ENCODE results near the gene LAMA2.
A peak's percentile ranks its signal among the peaks of the same experiment; 100 is the strongest.

The LAMA2 gene

GRCh38 chr6:129233458-129234134, 350.7 kb downstream of the LAMA2 start:
- DNase-seq (ENCODE audit: low read depth) = no peak

- no peak for DNase-seq (ENCODE audit: low read depth)
Observed at GRCh38 chr6:129235167-129236000, 352.4 kb downstream of the LAMA2 start.

DNA sequence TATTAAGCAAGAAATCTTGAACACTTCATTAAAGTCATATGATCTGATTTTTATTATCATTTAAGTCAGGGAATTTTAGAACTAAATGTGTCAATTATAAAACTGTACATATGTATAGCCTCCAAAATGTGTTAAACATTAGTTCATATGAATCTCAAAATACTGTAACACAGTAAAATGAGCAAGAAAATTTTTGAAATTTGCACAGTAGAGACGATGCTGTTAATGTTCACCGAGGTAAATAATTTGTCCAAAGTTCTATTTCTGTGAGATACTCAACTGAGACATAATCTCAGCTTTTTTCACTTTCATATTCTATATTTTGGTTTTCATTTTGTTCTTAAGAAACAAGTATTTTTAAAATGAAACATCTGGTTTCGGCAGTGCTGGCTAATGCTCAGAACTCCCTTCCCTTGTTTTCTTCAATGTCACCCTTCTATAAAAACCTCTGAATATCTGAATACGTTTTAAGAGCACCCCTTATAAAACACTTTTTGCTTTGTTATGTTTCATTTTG, 353.1 kb downstream of the LAMA2 start:
- no peak for DNase-seq (ENCODE audit: low read depth)

GRCh38 chr6:129238991-129239390, 356.1 kb downstream of the LAMA2 start:
- DNase-seq (ENCODE audit: low read depth) = no peak

DNA sequence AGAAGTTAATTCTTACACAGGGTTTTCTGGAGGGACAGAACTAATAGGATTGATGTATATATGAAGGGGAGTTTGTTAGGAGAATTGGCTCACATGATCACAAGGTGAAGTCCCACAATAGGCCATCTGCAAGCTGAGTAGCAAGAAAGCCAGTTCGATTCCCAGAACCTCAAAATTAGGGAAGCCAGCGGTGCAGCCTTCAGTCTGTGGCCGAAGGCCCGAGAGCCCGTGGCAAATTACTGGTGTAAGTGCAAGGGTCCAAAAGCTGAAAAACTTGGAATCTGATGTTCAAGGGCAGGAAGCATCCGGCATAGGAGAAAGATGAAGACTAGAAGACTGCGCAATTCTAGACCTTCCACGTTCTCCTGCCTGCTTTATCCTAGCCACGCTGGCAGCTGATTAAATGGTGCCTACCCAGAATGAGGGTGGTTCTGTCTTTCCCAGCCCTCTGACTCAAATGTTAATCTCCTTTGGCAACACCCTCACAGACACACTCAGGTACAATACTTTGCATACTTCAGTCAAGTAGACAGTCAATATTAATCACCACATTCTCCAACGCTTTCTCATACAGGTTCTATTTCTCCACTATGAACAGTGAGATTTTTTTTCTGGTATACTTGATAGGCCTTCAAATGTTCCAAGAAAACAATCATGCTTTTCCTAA, 357.0 kb downstream of the LAMA2 start:
- no peak for DNase-seq (ENCODE audit: low read depth)

GRCh38 chr6:129240492-129240853, 357.5 kb downstream of the LAMA2 start:
- DNase-seq (ENCODE audit: low read depth) = no peak

DNA sequence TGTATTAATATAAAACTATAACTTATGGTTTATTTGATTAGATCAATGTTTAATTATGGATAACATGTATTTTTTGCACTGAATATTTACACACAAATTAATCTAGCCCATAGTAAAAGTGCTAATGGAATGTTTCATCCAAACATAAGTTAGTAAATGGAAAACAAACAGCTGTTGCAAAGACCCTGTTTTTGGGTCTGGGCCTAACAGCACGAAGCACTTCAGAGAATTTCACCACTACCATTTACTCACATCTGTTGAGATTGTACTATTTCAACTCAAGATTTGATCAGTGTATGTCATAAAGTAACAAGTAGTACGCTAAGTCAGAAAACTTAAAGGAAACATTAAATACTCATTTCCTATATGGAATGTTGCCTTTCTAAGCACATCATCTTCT, 359.6 kb downstream of the LAMA2 start:
- DNase-seq (ENCODE audit: low read depth) = no peak

DNA sequence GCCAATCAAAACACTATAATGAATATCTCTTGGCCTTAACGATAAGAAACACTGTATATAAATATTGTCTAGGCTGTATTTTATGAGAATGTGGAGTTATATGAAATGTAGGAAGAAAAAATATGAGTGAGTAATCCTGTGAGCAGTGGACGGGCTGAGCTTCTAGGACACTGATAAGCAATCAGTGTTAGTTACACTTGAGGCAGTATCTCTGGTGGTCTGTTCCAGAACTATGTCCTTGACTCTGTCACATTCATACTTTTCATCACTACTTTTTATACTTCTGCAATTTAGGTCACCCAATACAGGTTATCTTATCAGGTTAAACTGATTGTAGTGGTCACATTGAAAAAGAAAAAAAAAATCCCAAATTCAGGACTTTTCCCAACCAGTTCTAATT, 360.4 kb downstream of the LAMA2 start:
- no peak for DNase-seq (ENCODE audit: low read depth)

DNA sequence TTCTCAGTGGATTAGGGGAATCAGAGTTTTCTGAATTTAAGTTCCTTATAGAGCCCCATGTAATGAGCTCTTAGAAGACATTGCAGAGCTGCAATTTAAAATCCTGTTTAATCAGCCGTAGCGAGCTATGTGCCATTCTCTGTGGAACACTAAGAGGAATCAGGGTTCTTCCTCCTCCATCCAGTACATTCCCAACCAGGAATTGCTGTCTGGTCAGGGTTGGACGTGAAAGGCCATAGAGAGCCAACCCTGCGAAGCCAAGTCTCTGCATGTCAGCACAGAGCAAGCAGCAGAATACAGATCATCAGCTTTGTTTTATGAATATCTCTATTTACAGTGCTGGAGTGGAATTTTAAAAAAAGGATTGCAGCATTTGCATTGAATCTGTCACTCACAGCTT, 366.0 kb downstream of the LAMA2 start:
- no peak for DNase-seq (ENCODE audit: low read depth)

DNA sequence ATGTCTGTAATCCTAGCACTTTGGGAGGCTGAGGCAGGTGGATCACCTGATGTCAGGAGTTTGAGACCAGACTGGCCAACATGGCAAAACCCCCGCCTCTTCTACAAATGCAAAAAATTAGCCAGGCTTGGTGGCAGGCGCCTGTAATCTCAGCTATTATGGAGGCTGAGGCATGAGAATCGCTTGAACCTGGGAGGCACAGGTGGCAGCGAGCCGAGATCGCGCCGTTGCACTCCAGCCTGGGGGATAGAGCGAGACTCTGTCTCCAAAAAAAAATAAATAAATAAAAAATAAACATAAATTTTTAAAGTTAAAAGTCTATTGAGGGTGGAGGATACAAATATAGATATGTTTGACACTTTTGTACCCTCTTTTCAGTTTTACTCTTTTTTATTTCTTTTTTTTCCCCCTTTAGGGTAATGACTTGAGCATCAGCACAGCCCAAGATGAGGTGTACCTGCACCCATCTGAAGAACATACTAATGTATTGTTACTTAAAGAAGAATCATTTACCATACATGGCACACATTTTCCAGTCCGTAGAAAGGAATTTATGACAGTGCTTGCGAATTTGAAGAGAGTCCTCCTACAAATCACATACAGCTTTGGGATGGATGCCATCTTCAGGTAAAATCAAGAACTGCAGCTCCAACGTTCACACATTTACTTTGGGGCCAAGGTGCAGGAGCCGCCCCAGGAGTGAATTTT, 368.9 kb downstream of the LAMA2 start:
- DNase-seq (ENCODE audit: low read depth) = peak; percentile 15

GRCh38 chr6:129252377-129253071, 369.6 kb downstream of the LAMA2 start:
- no peak for DNase-seq (ENCODE audit: low read depth)

- DNase-seq (ENCODE audit: low read depth) = no peak
Observed at GRCh38 chr6:129253242-129253641, 370.3 kb downstream of the LAMA2 start.

GRCh38 chr6:129253727-129254126, 370.8 kb downstream of the LAMA2 start:
- no peak for DNase-seq (ENCODE audit: low read depth)

DNA sequence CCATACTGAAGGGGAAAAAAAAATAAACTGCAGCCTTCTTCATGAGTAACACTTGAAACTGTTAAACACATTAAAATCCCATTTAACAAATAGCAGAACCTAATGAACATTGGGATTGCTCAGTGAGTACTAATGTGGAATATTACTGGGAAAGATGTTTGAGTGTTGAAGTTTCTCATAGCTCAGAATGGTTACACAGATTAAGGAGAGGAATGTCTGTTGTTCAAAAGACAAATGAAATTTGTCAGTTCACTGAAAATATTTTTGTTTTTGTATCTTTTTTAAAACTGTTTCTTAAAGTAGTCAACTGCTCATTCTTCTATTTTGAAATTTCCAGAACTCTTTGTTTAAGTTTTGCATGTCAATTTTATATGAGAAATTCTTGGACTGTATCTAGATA, 374.3 kb downstream of the LAMA2 start:
- no peak for DNase-seq (ENCODE audit: low read depth)

- no peak for DNase-seq (ENCODE audit: low read depth)
Observed at GRCh38 chr6:129262661-129263060, 379.7 kb downstream of the LAMA2 start.

GRCh38 chr6:129263176-129263575, 380.2 kb downstream of the LAMA2 start:
- DNase-seq (ENCODE audit: low read depth) = no peak

- no peak for DNase-seq (ENCODE audit: low read depth)
Observed at GRCh38 chr6:129264480-129265045, 381.6 kb downstream of the LAMA2 start.

GRCh38 chr6:129267028-129267427, 384.1 kb downstream of the LAMA2 start:
- no peak for DNase-seq (ENCODE audit: low read depth)

- DNase-seq (ENCODE audit: low read depth) = no peak
Observed at GRCh38 chr6:129269076-129269475, 386.1 kb downstream of the LAMA2 start.

- no peak for DNase-seq (ENCODE audit: low read depth)
Observed at GRCh38 chr6:129269891-129270290, 387.0 kb downstream of the LAMA2 start.

DNA sequence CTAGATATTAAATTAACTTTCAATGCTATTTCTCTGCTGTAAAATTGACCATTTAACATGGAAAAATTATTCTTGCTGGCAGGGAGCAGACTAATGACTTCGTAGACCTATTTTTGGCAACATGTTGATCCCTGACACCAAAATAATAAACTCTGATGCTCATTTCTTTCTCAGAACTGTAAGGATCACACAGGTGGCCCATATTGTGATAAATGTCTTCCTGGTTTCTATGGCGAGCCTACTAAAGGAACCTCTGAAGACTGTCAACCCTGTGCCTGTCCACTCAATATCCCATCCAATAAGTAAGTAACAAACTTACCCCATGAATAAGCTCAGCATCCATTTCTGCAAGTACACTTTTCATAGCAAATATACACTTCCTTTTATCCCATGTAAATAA, 387.5 kb downstream of the LAMA2 start:
- no peak for DNase-seq (ENCODE audit: low read depth)
